GM08714 (cell line): ENCODE measurements around the gene RBP5.

ENCODE experiments used
- H3K4me3 ChIP-seq: fragments of 200-500 bp; sonication (Bioruptor generic); 2 replicates; pipeline ENCODE4 v1.5.1; 2014; ENCODE audit warnings: mild to moderate bottlenecking, low read length, inconsistent platforms
- ZNF274 ChIP-seq: IDR thresholded peaks from 2 replicates; pipeline ENCODE4 v1.6.1; 2012; ENCODE audit warnings: mild to moderate bottlenecking, low read depth, low read length

The RBP5 gene

DNA sequence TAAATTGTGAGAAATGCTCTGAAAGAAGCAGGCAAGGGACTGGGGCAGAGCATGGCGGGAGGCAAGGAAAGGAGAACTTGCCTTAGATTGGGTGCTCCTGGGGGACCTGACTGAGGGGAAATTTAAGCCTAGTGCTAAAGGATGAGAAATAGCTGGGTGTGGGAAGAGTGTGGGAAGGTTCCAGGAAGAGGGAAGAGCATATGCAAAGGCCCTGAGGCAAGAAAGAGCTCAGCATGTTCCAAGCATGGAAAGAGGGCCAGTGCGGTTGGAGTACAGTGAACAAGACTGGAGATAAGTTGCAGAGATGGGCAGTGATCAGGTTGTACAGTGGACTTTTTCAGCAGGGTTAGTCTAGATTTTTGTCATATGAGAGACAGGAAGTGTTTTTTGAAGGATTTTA is 10.5 kb upstream of the RBP5 start:
- no peak for TF ChIP-seq ZNF274

DNA sequence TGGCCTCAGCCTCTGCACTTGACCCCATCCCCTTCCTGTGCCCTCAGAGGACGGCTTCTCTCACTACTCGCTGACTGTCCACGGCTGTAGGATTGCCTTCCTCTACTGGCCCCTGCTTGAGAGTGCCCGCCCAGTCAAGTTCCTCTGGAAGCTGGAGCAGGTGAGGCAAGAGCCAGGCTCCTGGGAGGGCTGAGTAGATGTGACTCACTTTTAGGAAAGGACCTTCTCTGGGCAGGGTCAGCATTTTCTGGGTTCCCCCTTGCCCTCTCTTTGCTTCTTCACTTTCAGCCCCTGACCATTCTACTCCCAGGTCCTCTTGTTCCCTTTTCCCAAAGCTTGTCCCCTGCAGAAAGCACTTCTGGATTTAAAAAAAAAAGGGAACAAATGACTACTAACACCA is 9.2 kb upstream of the RBP5 start:
- no peak overlapping the region for H3K4me3 ChIP-seq
- TF ChIP-seq ZNF274: no peak

More for the DNA sequence above, 10.5 kb upstream of the RBP5 start:
- no peak overlapping the region for H3K4me3 ChIP-seq

DNA sequence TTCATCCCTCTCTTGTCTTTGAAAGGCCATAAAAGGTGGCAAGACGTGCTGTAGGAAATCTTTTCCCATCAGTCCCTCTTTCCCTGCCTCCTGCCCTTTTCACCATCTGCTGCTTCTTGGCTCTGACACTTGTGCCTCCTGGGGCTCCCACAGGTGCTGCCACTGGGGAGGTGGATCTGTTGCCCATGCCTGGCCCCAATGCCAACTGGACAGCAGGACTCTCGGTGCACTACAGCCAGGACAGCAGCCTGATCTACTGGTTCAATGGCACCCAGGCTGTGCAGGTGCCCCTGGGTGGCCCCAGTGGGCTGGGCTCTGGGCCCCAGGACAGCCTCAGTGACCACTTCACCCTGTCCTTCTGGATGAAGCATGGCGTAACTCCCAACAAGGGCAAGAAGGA is 8.0 kb upstream of the RBP5 start:
- no peak overlapping the region for H3K4me3 ChIP-seq
- no peak for TF ChIP-seq ZNF274

DNA sequence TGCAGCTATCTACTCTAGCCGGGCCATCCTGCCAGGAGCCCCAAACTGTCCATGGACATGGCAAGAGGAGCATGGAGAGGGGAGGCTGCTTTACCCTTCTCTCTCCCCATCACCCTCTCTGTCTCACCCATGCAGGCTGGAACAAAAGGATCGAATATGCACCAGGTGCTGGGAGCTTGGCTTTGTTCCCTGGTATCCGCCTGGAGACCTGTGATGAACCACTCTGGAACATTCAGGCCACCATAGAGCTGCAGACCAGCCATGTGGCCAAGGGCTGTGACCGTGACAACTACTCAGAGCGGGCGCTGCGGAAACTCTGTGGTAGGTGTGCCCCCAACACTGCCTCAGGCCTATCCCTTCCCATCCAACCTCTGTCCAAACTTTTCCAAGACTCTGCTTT is 7.4 kb upstream of the RBP5 start:
- no peak overlapping the region for H3K4me3 ChIP-seq
- no peak for TF ChIP-seq ZNF274

DNA sequence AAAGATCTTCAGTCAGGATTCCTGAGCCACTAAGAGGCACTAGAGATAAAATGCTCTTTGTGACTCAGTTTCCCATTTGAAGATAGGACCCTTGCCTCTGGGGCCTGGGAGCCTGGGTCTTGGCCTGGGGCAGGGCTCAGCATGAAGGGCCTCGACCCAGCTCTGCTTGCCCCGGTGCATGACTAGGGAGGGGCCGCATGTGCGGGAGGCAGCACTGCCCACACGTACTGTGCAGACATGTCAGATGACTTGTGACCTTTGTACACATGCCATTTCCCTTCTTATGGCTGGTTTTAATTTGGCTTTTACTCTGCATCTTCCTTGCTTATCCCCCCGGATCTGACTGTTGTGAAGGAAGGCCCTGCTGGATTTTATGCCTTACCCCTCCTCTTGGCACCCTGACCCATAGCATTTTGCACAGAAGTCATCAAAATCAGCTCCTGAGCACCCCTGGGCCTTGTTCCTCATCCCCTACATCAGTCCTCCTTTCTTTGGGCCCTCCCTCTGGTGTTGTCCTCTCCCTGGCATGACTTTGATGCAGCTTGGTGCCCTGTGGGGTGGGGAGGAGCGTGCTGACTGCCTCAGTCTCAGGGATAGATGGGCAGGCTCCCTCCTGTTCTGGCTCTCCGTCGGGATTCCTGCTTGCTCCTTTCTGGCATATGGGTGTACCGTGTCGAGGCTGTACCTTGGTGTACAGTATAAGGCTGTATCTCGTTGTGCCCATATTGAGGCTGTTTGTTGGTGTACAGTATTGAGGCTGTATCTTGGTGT is 5.9 kb upstream of the RBP5 start:
- no peak for TF ChIP-seq ZNF274
- no peak overlapping the region for H3K4me3 ChIP-seq

DNA sequence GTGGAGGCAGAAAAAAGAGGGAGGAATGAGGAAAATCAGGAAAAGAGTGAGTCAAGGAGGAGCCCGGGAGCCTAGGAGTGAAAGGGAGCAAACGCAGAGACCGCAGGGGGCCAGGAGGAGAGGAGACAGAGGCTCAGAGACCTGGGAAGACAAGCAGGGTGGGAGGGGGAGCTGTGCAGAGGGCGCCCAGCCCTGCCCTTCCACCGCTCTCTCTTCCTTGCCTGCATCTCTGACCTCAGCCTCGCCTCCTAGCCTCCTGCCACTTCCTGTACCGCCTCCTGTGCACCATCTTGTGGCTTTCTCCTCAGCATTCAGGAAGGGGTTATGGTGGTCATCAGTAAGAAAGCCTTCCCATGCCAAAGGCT is 2.8 kb upstream of the RBP5 start:
- H3K4me3 ChIP-seq: peak overlapping the region; percentile 87; the same call in 1 of the 2 replicates

DNA sequence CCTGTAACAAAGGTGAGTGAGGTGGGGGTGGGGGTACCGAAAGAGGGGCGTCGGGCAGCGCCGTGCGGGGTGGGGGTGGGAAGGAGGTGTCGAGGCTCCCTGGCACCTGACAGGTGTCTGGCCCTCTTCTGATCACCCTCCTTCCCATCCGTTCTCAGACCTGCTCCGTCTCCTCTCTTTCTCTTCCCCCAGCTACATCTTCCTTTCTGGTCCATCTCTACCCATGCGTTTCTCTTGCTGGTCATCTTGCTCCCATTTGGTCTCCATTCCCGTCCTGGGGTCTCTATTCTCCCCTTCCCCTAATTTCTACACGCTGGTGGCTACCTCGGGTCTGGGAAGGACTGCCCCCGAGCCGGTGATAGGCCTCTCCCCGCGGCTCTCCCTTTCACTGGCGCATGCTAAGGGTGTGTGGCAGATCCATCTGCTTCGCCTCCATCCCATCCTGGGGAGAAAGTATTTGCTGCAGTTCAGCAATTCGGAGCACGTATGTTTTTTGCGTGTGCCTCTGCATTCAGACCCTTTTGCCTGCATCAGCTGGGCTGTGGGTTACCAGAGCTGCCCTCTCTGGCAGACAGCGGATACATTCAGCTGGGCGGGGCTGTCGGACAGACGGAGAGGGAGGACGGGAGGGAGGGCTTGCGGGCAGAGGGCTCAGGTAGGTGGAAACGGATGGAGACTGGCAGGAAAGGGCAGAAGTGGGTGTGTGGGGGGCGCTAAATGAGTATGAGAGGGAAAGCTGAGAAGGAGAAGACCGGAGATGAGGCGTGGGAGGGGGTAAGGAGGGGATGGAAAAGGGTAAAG is 2.2 kb upstream of the RBP5 start:
- peak overlapping the region; percentile 87 for H3K4me3 ChIP-seq
- no peak for TF ChIP-seq ZNF274

More for the DNA sequence above, 2.8 kb upstream of the RBP5 start:
- no peak for TF ChIP-seq ZNF274

DNA sequence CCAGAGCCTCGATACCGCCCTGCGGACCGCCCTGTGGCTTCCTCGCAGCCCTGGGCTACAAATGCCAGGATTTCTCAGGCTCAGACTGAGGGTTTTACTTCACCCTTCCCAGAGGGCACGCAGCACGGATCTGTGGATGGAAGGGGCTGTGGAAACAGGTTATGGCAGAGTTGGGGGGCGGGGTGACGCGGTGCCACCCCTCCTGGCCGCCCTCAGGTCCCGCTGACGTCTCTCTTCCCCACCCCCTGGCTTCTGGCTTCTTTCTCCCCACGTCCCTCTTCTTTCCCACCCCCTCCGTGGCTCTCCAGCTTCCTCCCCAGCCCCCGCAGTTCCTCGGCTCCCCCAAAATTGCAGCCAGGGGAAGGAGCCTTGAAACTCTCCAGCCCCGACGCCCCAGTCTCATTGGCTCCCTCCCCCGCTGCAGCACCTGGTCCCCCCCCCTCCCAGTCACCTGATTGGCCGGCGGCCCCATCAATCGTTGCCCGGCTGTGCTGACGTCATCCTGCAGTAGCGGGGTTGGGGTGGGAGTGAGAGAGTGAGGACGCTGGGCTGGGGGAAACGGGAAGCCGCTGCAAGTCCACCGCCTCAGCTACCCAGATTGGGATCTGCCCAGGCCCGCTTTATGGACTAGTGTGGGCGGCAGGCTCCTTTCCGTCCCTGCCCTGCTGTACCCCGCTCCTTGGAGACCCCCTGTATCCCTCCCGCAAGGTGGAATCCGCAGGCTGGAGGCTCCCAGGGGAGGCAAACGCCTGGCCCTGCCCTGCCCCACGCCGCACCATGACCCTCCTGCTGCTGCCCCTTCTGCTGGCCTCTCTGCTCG is 1.4 kb upstream of the RBP5 start, which contains the start of gene CLSTN3:
Gene CLSTN3, plus strand, starts transcription at position 500 of the 820 bp plus-strand sequence. Its CDS starts 278 bp downstream, at position 778.
- TF ChIP-seq ZNF274: no peak
- peak within 1 kb of the TSS; percentile 87 for H3K4me3 ChIP-seq

DNA sequence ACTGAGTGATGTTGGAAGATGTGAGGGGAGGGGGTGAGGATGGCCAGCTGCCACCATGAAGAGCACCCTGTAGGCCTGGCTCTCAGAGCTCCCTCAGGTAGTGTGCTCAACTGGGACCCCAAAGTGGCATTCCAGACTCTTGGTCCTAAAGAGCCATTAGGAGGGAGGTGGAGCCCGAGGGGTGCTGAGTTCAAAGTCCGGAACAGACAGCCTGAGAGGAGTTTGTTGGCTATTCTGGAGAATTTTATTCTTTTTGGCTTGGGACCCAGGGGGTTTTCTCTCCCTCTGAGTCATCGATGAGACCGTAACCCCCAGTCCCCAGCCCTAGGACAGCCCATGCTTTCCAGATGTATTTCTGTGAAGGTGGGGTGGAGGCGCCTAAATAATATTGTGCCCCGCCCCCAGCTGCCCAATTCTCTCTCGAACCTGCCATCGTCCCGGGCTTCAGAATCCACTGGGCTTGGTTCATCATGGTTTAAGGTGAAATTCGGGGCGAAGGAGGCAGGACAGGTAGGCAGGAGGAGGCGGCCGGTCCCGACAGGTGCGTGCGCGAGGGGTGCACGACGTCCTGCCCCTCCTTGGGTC is 690 bp upstream of the RBP5 start:
- no peak for TF ChIP-seq ZNF274
- peak overlapping the region; percentile 62 for H3K4me3 ChIP-seq

DNA sequence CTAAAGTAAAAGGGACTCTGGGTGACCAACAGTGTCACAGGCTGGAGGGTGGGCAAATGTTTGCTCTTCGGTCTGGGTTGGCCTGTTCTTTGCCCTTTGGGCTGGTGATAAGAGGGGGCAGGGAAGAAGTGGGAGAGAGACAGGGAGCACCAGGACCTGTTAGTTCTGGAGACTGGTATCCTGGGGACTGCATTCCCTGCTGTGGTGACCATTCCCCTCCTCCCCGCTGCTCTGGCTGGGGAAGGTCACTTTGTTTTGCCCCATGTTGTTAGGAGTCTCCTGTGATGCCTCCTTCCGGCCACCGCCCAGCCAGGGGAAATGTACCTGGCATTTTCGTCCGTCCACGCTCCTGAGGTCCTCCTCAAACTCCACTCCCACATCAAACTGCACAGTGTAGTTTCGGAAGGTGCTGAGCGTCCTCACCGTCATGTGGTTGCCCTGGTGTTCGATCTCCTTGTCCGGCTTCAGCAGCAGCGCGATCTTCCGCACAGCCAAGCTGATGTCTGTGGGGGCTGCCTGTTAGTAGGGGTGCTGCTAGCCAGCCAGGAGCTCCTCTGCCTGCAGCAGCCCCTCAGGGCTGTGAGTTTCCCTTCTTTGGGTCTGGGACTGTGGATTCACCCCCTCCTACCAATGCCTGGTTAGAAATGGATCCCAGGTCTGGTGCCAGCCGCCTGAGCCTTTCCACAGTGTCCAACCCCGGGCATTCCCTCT is 618 bp downstream of the RBP5 start:
- no peak for TF ChIP-seq ZNF274

DNA sequence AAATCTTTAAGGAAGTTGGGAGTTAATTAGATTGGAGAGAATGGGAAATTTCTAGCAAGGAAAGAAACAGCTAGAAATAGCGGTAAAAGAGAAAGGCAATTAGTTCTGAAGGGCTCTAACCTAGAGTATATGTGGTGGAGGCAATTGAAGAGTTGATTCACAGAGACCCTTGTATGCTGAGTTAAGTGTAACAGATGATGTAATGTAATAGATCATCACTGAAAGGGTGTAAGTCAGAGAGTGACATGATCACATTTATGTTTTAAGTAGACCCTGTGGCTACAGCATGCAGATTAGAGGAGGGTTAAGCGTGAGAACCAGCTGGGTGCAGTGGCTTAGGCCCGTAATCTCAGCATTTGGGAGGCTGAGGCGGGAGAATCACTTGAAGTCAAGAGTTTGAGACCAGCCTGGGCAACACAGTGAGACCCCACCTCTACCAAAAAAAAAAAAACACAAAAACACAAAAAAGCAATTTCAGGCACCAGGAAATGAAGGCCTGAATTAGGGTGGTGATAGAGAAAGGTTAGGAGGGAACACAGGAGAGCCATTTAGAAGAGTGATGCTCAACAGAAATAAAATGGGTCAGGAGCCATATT is 3.0 kb downstream of the RBP5 start:
- no peak overlapping the region for H3K4me3 ChIP-seq
- no peak for TF ChIP-seq ZNF274

More for the DNA sequence above, 618 bp downstream of the RBP5 start:
- H3K4me3 ChIP-seq: no peak overlapping the region

DNA sequence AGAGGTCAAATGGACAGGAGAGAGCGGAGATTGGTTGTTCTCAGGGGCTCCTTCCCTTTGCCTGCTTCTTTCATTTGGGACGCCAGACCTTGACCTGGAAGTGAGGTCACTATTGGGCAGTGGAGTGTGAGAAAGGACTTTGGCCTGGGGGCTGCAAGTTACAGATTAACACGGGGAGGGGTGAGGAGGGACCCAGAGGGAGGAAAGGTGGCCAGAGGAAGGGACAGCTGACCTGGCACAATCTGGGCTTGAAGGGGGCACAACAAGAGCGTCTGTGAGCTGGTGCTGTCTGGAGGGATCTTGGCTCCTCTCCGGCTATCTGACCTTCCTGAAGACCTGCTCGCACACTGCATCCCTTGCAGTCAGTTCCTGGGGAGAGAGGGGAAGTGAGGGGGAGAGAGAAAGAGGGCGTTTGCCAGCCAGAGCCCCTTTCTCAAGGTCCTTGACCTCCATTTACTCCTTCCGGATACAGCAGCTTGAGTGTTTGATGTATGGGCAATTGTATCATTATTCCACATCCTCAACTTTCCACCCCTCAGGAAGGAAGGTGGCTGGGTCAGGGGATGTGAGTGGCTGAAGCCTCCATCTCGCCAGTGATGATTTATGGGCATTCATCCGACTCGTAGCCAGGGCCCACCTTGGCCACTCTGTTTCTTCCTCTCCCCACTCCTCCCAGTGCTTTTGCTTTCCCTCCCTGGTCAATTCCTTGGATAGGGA is 4.7 kb downstream of the RBP5 start:
- H3K4me3 ChIP-seq: no peak overlapping the region
- no peak for TF ChIP-seq ZNF274
